Esophagus squamous epithelium (tissue), 4 donors: Measurements from ENCODE around the gene DTNB.

Source experiments
- CTCF ChIP-seq, 6 experiments: fragments of 450-650 bp in 4 of 6; fragments of 200-600 bp in 2 of 6; sonication (generic) in 2 of 6; IDR thresholded peaks; one replicate each; pipeline ENCODE4 v1.5.1; 2016 to 2019; ENCODE audit warnings: antibody characterized with exemption in 6 of 6, mild to moderate bottlenecking in 4 of 6, moderate library complexity in 4 of 6
- POLR2A ChIP-seq, 4 donors: fragments of 450-650 bp; IDR thresholded peaks; one replicate each; pipeline ENCODE4 v1.6.1; 2017; ENCODE audit warnings: antibody characterized with exemption in 4 of 4, mild to moderate bottlenecking in 4 of 4, moderate library complexity in 3 of 4

GRCh38 chr2:25374411-25374810 lies 299.0 kb downstream of the DTNB start:
- TF ChIP-seq POLR2A (IDR thresholded peaks at IDR 0.05) (no peak), CTCF (IDR thresholded peaks at IDR 0.05) (no peak)
